Measurements from ENCODE around the gene ZBTB7C. TPM values are rescaled to one million over a fixed set of nuclear protein-coding genes. Genes with fewer than 3 reads are reported as not detected.
A peak's percentile ranks its signal among the peaks of the same experiment; 100 is the strongest.

Gene ZBTB7C
- total RNA-seq, result 1.0 and 1.4 TPM in 2 replicates

DNA sequence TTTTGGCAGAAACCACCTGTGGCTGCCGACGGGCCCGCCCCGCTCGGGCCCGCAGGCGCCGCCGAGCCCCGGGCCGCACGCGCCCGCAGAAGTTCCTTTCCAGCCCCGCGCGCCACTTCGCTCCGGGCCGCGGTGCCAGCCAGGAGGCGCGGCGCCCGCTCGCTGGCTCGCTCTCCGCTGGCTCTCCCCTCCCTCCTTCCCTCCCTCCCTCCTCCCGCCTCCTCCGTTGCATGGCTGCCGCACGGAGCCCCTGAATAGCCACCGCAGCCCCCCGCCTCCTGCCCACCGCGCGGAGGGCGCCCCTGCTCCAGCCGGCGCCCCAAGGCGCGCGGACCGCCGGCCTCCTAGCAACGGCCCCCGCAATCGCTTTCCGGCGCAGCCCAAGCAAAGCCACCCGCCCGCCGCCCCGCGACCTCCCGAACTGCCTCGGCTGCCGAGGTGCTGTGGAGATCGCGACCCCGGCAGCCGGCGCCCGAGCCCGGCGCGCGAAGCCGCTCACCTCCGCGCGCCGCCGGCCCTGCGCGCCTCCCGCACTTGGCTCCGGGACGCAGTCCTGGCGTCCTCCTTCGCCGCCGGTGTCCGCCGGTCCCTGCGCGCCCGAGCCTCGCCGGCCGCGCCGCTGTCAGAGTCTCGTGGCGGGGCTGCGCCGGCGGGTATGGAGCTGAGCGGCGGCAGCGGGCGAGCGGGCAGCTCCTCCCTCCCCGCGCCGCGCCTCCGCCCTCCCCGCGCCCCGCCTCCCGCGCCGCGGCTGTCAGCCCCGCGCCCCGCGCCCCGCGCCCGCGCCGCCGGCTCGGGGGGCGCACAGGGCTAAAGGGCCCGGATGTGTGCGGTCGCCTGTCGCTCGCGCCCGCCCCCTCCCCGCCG is at the start of gene ZBTB7C:
Gene ZBTB7C (minus strand): TSS at position 657 of the 864 bp plus-strand sequence.
- Mint-ChIP-seq H3K9me3 (no peaks in the 10 kb centered on the region), H3K27me3 (ENCODE audit: insufficient read depth) (peaks cover 75% of the 10 kb centered on the region), H3K27ac (peak within 1 kb of the TSS; percentile 23), H3K4me3 (peak within 1 kb of the TSS; percentile 83), H3K36me3 (ENCODE audit: low read depth) (no peaks in the 10 kb centered on the region), H3K4me1 (ENCODE audit: low read depth) (peaks cover 7% of the 10 kb centered on the region)
- DNase-seq (ENCODE audit: low spot score), result peak; percentile 37
- intact Hi-C loops (cut with micrococcal nuclease), result loop anchor here (2.0 to 10.0 kb wide), 2 partner anchors 284 to 1406 kb away; partner anchors contain the start of gene ACAA2

DNA sequence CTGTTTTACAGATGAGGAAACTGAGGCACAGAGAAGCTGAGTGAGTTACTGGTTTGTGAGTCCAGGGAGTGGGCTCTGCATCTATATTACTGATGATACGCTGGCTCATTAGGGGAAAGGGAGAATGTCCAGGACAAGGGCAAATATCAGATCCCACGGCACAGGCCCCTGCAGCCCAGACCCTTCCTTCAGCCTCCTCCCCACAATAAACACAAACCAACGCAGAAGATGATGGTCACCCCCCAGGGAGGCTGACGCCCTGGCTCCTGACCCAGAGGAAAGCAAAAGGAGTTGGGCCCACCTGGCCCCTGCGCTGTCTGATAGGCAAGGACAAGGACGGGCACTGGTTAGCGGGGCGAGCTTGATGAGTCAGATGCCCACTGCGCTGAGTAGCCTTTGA is 47.7 kb upstream of the ZBTB7C start:
- H3K27me3 Mint-ChIP-seq (ENCODE audit: insufficient read depth), result peaks cover 47% of the 10 kb centered on the region
- H3K4me3 Mint-ChIP-seq, result no peak overlapping the region
- intact Hi-C loops (cut with micrococcal nuclease), result no loop called here
- H3K36me3 Mint-ChIP-seq (ENCODE audit: low read depth), result no peaks in the 10 kb centered on the region
- no peak for DNase-seq (ENCODE audit: low spot score)
- H3K4me1 Mint-ChIP-seq (ENCODE audit: low read depth), result peaks cover 11% of the 10 kb centered on the region
- no peaks in the 10 kb centered on the region for H3K9me3 Mint-ChIP-seq
- no peak overlapping the region for H3K27ac Mint-ChIP-seq

DNA sequence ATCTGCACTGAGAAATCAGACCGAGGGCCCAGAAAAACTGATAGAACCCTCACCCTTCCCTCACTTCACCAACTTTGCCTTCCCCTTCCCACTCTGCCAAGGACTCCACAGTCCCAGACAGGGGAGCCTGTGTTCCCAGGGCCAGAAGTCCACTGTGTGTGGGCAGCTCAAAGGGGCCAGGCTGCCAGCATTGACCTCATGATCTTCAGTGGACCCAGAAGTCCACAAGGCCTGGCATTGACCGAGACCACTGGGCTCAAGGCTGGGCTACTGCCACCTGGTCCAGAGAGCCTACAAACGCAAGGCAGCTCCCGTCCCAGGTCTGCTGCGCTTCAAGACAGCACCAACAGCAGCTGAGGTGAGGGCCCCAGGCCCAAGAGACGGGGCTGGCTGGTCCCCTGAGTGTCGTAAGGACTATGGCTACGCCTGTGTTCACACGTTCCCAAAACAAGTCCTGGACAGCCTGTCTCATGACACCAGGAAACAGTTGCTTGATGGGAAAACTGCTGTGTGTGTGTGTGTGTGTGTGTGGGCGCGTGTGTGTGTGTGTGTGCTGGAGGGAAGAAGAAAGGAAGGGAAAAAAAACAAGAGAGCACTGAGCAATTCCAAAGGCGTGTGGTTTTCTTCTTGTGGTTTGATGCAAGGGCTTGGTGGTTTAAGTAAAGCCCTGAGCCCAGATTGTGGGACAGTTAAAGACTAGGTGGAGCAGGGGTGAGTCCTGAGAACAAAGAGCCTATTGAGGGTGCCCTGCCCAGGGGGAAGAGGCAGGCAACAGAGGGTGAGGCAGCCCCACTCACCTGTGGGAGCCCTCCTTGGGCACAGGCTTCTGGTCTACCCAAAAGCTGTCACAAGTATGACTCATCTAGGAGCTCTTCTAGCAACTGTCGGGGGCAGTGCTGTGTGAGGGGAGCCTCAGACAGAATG is 46.6 kb upstream of the ZBTB7C start:
- Mint-ChIP-seq H3K27ac (peak overlapping the region; percentile 72), H3K36me3 (ENCODE audit: low read depth) (no peaks in the 10 kb centered on the region), H3K4me3 (no peak overlapping the region), H3K27me3 (ENCODE audit: insufficient read depth) (peaks cover 43% of the 10 kb centered on the region), H3K9me3 (no peaks in the 10 kb centered on the region), H3K4me1 (ENCODE audit: low read depth) (peaks cover 11% of the 10 kb centered on the region)
- peak; percentile 16 for DNase-seq (ENCODE audit: low spot score)
- intact Hi-C loops (cut with micrococcal nuclease), result no loop called here

DNA sequence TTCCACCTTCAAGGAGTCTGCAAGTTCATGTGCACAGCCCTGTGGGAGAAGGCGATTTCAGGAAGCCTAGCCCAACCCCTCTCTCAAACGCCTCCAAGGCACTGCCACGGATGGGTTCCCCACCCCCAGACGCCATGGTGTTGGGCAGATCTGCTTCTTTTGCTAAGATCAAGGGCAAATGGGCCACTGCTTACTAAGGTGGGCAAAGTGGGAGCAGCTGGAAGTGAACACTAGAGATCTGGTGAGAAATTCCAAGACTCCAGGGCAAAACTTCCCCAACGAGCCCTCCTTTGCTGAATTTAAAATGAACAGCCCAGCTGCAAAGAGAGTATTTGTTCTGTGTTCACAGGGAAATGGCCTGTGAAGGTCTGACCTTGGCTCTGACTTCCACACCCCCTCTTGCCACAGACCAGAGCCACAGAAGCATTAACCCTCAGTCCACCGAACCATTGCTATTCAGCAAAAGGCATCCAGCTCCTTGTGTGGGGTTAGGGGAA is 45.1 kb upstream of the ZBTB7C start:
- H3K4me1 Mint-ChIP-seq (ENCODE audit: low read depth), result peaks cover 11% of the 10 kb centered on the region
- intact Hi-C loops (cut with micrococcal nuclease), result no loop called here
- no peaks in the 10 kb centered on the region for H3K36me3 Mint-ChIP-seq (ENCODE audit: low read depth)
- H3K27ac Mint-ChIP-seq, result no peak overlapping the region
- H3K4me3 Mint-ChIP-seq, result no peak overlapping the region
- no peak for DNase-seq (ENCODE audit: low spot score)
- no peaks in the 10 kb centered on the region for H3K9me3 Mint-ChIP-seq
- H3K27me3 Mint-ChIP-seq (ENCODE audit: insufficient read depth), result peaks cover 46% of the 10 kb centered on the region

DNA sequence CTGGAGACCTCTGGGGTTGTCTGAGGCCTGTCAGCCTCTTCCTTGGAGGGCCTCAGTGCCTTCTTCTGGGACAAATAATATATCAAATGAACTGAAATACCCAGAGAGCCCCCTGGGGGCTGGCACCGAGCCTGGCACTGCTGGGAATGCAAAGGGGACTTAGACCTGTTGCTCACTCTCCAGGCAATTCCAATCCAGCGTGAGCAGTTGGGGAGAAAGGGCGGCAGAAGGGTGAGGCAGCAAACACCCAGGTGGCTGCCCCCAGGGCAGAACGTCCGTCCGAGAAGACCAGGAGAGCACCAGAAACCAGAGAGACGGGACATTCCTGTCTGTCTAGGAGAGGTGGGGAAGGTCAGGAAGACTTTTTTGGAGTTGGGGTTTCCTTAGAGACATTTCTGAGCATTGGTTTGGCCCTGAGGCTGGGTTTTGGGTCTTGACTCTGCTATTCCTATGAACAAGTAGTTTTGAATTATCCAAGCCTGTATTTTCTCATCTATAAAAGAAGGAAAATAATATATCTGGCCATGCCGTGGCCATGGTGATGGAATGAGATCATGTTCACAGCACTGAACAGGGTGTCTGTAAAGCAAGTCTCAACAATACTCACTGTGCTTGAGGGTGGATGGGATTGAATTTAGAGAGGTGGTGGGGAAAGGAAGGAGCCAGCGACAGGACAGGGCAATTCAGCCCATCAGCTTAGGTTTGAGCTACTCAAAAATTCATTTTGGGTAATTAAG is 44.3 kb upstream of the ZBTB7C start:
- Mint-ChIP-seq H3K36me3 (ENCODE audit: low read depth) (no peaks in the 10 kb centered on the region), H3K27ac (no peak overlapping the region), H3K9me3 (no peaks in the 10 kb centered on the region), H3K4me1 (ENCODE audit: low read depth) (peaks cover 11% of the 10 kb centered on the region), H3K27me3 (ENCODE audit: insufficient read depth) (peaks cover 41% of the 10 kb centered on the region), H3K4me3 (no peak overlapping the region)
- no peak for DNase-seq (ENCODE audit: low spot score)
- intact Hi-C loops (cut with micrococcal nuclease), result no loop called here

DNA sequence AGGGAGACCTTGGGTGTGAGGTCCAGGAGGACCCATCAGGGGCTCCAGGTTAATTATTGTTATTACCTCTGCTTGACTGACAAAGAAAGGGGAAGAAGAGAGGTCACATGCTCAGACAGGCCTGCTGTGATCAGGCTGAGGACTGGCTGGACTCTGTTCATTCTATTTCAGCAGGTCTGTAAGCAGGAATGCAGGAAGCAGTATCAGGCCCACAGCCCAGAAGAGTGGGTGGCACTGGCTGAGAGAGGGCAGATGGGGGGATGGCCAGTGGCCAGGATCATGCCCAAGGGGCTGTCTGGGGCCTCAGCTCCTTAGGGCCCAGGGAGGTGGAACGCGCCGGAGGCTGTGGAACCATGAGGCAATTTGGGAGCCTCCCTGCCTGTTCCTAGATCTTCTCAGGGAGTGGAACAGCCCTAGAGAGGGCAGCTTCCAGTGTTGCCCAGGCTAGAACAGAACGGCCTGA is 43.7 kb upstream of the ZBTB7C start:
- intact Hi-C loops (cut with micrococcal nuclease), result no loop called here
- no peaks in the 10 kb centered on the region for H3K36me3 Mint-ChIP-seq (ENCODE audit: low read depth)
- no peak overlapping the region for H3K27ac Mint-ChIP-seq
- H3K9me3 Mint-ChIP-seq, result no peaks in the 10 kb centered on the region
- DNase-seq (ENCODE audit: low spot score), result no peak
- H3K4me3 Mint-ChIP-seq, result no peak overlapping the region
- H3K27me3 Mint-ChIP-seq (ENCODE audit: insufficient read depth), result peaks cover 37% of the 10 kb centered on the region
- H3K4me1 Mint-ChIP-seq (ENCODE audit: low read depth), result peaks cover 11% of the 10 kb centered on the region

DNA sequence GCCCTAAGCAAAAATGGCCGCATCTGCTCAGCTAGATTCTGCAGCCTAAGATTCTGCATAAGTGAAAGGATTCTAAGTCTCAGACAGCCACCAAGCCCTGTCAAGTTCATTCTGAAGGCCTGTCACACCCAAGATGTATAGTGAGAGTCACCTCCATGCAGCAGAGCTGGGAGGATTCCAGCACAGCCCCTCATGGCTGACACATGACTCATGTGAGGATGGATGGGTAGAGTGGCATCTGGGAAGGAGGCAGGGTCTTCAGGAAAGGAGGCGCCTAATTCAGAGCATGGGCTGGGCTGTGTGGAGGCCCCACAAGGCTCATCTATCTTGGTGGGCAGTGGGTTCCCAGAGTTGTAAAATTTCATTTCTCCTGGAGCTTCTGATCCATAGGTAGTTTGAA is 41.5 kb upstream of the ZBTB7C start:
- Mint-ChIP-seq H3K9me3 (no peaks in the 10 kb centered on the region), H3K27me3 (ENCODE audit: insufficient read depth) (peaks cover 33% of the 10 kb centered on the region), H3K36me3 (ENCODE audit: low read depth) (no peaks in the 10 kb centered on the region), H3K4me3 (no peak overlapping the region), H3K4me1 (ENCODE audit: low read depth) (peaks cover 3% of the 10 kb centered on the region), H3K27ac (no peak overlapping the region)
- intact Hi-C loops (cut with micrococcal nuclease), result no loop called here
- no peak for DNase-seq (ENCODE audit: low spot score)

DNA sequence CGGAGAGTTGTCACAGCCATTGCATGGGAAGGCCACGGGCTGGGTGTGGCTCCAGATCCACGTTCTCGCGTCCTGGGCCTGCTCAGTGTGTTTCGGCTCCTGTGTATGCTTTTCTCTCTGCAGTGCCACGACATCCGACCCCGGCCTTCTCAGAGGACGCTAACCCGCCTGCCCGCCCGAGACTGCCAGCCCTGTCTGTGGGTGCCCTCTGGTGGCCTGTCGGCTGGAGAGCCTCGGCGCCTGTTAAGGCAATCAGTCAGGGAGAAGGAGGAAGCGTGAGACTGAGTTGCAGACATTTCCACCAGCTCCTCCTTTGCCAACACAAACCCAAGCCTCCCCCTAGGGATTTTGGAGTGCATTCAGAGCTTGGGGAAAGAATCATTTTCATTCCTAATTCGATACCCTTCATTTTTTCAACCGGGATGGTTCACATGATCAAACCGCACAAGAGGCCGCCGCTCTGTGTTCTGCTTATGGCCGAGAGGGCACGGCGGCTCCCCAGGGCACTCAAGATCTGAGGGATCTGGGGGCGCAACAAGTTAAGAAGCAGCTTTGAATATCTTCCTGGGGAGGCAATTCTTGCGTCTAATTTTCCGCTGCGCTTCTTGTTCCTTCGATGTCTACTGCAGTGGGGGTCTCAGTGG is 37.5 kb upstream of the ZBTB7C start:
- H3K27me3 Mint-ChIP-seq (ENCODE audit: insufficient read depth), result peaks cover 29% of the 10 kb centered on the region
- H3K4me1 Mint-ChIP-seq (ENCODE audit: low read depth), result no peaks in the 10 kb centered on the region
- no peak overlapping the region for H3K4me3 Mint-ChIP-seq
- intact Hi-C loops (cut with micrococcal nuclease), result loop anchor here (1.0 to 2.0 kb wide), 4 partner anchors 216 to 674 kb away; no protein-coding TSS in a partner anchor
- DNase-seq (ENCODE audit: low spot score), result peak; percentile 56
- H3K36me3 Mint-ChIP-seq (ENCODE audit: low read depth), result no peaks in the 10 kb centered on the region
- no peak overlapping the region for H3K27ac Mint-ChIP-seq
- no peaks in the 10 kb centered on the region for H3K9me3 Mint-ChIP-seq

DNA sequence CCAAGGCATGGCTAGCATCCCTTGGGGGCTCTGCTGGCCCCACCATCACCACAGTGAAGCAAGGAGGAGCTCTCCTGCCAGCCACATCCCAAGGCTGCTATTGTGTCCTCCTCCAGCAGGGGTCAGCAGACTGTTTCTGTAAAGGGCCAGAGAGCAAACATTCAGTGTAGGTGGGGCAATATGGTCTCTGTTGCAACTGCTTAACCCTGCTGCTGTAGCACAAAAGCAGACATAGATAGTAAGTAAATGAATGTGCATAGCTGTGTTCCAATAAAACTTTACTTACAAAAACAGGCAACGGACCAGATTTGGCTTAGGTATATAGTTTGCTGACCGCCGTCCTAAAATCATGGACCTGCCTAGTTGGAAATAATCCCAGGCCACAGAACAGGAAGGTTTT is 36.4 kb upstream of the ZBTB7C start:
- peak; percentile 57 for DNase-seq (ENCODE audit: low spot score)
- Mint-ChIP-seq H3K27me3 (ENCODE audit: insufficient read depth) (peaks cover 34% of the 10 kb centered on the region), H3K36me3 (ENCODE audit: low read depth) (no peaks in the 10 kb centered on the region), H3K4me1 (ENCODE audit: low read depth) (no peaks in the 10 kb centered on the region), H3K27ac (no peak overlapping the region), H3K9me3 (no peaks in the 10 kb centered on the region), H3K4me3 (no peak overlapping the region)
- intact Hi-C loops (cut with micrococcal nuclease), result loop anchor here (1.0 to 2.0 kb wide), 2 partner anchors 20 to 35 kb away; no protein-coding TSS in a partner anchor

DNA sequence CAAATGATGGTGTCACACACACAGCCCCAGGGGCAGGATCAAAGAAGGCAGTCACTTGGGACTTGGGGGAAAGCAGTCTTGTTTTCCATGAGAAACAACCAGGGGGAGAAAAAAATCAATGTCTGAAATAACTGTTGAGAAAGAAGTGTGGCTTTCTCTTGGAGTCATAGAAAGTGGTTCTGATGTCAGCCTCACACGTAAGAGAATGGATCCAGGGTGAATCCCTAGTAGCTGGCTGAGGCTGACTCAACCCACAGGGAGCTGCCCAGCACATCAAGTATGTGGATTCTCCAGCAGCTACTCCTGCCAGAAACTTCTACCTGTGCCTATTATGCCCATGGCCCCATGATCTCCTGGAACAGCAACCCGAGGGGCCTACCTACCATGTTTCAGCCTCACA is 33.6 kb upstream of the ZBTB7C start:
- no peaks in the 10 kb centered on the region for H3K4me1 Mint-ChIP-seq (ENCODE audit: low read depth)
- no peak overlapping the region for H3K27ac Mint-ChIP-seq
- no peak overlapping the region for H3K4me3 Mint-ChIP-seq
- peaks cover 43% of the 10 kb centered on the region for H3K27me3 Mint-ChIP-seq (ENCODE audit: insufficient read depth)
- DNase-seq (ENCODE audit: low spot score), result no peak
- intact Hi-C loops (cut with micrococcal nuclease), result no loop called here
- no peaks in the 10 kb centered on the region for H3K36me3 Mint-ChIP-seq (ENCODE audit: low read depth)
- H3K9me3 Mint-ChIP-seq, result no peaks in the 10 kb centered on the region

DNA sequence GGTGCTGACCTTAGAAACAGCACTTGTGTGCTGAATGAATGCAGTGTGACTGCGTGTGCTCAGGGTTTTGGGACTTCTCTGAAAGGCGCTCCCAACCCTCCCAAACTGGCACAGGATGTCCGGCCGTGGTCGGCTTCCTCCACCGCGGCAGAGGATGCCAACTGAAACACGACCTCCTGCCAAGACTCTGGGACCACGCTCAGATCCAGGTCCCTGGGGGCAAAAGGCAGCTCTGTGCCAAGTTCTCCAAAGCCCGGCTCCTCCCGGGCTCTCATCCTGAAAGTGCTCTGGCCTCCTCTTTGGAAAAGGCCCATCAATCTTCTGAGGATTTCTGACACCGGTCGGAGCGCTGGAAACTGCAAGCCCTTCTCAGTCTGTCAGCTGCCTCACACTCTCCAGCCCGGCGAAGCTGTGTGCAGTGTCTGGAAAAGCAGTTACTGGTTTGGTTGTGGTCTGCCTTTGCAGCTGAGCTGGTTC is 32.3 kb upstream of the ZBTB7C start:
- Mint-ChIP-seq H3K4me1 (ENCODE audit: low read depth) (no peaks in the 10 kb centered on the region), H3K27me3 (ENCODE audit: insufficient read depth) (peaks cover 46% of the 10 kb centered on the region), H3K9me3 (no peaks in the 10 kb centered on the region), H3K4me3 (no peak overlapping the region), H3K36me3 (ENCODE audit: low read depth) (no peaks in the 10 kb centered on the region), H3K27ac (no peak overlapping the region)
- no peak for DNase-seq (ENCODE audit: low spot score)
- intact Hi-C loops (cut with micrococcal nuclease), result no loop called here

DNA sequence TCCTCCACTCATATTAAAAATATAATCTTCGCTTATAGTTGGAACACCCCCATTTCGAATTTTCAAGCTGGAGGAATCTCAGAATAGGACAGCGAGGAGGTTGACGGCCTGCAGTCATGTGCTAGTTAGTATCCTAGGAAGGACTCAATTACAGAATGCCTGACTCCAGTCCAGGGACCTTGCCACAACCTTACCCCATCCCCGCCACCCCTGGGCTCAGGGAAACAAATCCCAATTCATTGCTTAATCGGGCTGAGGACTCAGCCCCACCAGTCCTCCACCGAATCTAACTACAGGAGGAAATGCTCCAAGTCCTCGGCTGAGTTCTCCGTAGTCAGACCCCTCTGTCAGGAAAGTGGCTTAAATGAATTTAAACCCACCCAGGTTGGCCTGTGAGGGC is 31.7 kb upstream of the ZBTB7C start:
- H3K9me3 Mint-ChIP-seq, result no peaks in the 10 kb centered on the region
- intact Hi-C loops (cut with micrococcal nuclease), result no loop called here
- DNase-seq (ENCODE audit: low spot score), result no peak
- no peaks in the 10 kb centered on the region for H3K4me1 Mint-ChIP-seq (ENCODE audit: low read depth)
- H3K36me3 Mint-ChIP-seq (ENCODE audit: low read depth), result no peaks in the 10 kb centered on the region
- peaks cover 51% of the 10 kb centered on the region for H3K27me3 Mint-ChIP-seq (ENCODE audit: insufficient read depth)
- H3K4me3 Mint-ChIP-seq, result no peak overlapping the region
- H3K27ac Mint-ChIP-seq, result no peak overlapping the region
